Measurements from ENCODE around the gene TSPAN12.

Gene TSPAN12

GRCh38 chr7:120859459-120859858 lies 1.5 kb upstream of the TSPAN12 start:
- TF ChIP-seq GATA3 (IDR thresholded peaks at IDR 0.05; ENCODE audit: low read depth, low read length) = no peak
- no peak for TF ChIP-seq GATA2 (IDR thresholded peaks at IDR 0.05; ENCODE audit: low read depth, low read length)

GRCh38 chr7:120856621-120857352 lies 1.2 kb downstream of the TSPAN12 start:
- TF ChIP-seq GATA3 (IDR thresholded peaks at IDR 0.05; ENCODE audit: low read depth, low read length) (no peak), GATA2 (IDR thresholded peaks at IDR 0.05; ENCODE audit: low read depth, low read length) (no peak)

- TF ChIP-seq GATA2 (IDR thresholded peaks at IDR 0.05; ENCODE audit: low read depth, low read length) = no peak
- TF ChIP-seq GATA3 (IDR thresholded peaks at IDR 0.05; ENCODE audit: low read depth, low read length) = no peak
These were observed 1.7 kb downstream of the TSPAN12 start for GRCh38 chr7:120856198-120856597.

- no peak for TF ChIP-seq GATA3 (IDR thresholded peaks at IDR 0.05; ENCODE audit: low read depth, low read length)
- TF ChIP-seq GATA2 (IDR thresholded peaks at IDR 0.05; ENCODE audit: low read depth, low read length) = no peak
These were observed 5.2 kb downstream of the TSPAN12 start for GRCh38 chr7:120852700-120853099.

GRCh38 chr7:120843109-120843508 lies 14.8 kb downstream of the TSPAN12 start:
- no peak for TF ChIP-seq GATA2 (IDR thresholded peaks at IDR 0.05; ENCODE audit: low read depth, low read length)
- TF ChIP-seq GATA3 (IDR thresholded peaks at IDR 0.05; ENCODE audit: low read depth, low read length) = no peak

GRCh38 chr7:120842121-120842621 lies 15.8 kb downstream of the TSPAN12 start:
- TF ChIP-seq GATA3 (IDR thresholded peaks at IDR 0.05; ENCODE audit: low read depth, low read length) (no peak), GATA2 (IDR thresholded peaks at IDR 0.05; ENCODE audit: low read depth, low read length) (no peak)

- no peak for TF ChIP-seq GATA3 (IDR thresholded peaks at IDR 0.05; ENCODE audit: low read depth, low read length)
- no peak for TF ChIP-seq GATA2 (IDR thresholded peaks at IDR 0.05; ENCODE audit: low read depth, low read length)
These were observed 16.3 kb downstream of the TSPAN12 start for GRCh38 chr7:120841608-120842007.

GRCh38 chr7:120838281-120838682 lies 19.7 kb downstream of the TSPAN12 start:
- TF ChIP-seq GATA3 (IDR thresholded peaks at IDR 0.05; ENCODE audit: low read depth, low read length) (no peak), GATA2 (IDR thresholded peaks at IDR 0.05; ENCODE audit: low read depth, low read length) (no peak)

- TF ChIP-seq GATA2 (IDR thresholded peaks at IDR 0.05; ENCODE audit: low read depth, low read length) (no peak), GATA3 (IDR thresholded peaks at IDR 0.05; ENCODE audit: low read depth, low read length) (no peak)
These were observed 20.3 kb downstream of the TSPAN12 start for GRCh38 chr7:120837599-120837998.

- TF ChIP-seq GATA2 (IDR thresholded peaks at IDR 0.05; ENCODE audit: low read depth, low read length) (no peak), GATA3 (IDR thresholded peaks at IDR 0.05; ENCODE audit: low read depth, low read length) (no peak)
These were observed 21.3 kb downstream of the TSPAN12 start for GRCh38 chr7:120836556-120837115.

- no peak for TF ChIP-seq GATA3 (IDR thresholded peaks at IDR 0.05; ENCODE audit: low read depth, low read length)
- TF ChIP-seq GATA2 (IDR thresholded peaks at IDR 0.05; ENCODE audit: low read depth, low read length) = no peak
These were observed 23.2 kb downstream of the TSPAN12 start for GRCh38 chr7:120834726-120835125.

- no peak for TF ChIP-seq GATA3 (IDR thresholded peaks at IDR 0.05; ENCODE audit: low read depth, low read length)
- TF ChIP-seq GATA2 (IDR thresholded peaks at IDR 0.05; ENCODE audit: low read depth, low read length) = no peak
These were observed 24.4 kb downstream of the TSPAN12 start for GRCh38 chr7:120833546-120833945.

GRCh38 chr7:120832803-120833202 lies 25.1 kb downstream of the TSPAN12 start:
- TF ChIP-seq GATA2 (IDR thresholded peaks at IDR 0.05; ENCODE audit: low read depth, low read length) = no peak
- no peak for TF ChIP-seq GATA3 (IDR thresholded peaks at IDR 0.05; ENCODE audit: low read depth, low read length)

GRCh38 chr7:120831260-120831659 lies 26.7 kb downstream of the TSPAN12 start:
- TF ChIP-seq GATA2 (IDR thresholded peaks at IDR 0.05; ENCODE audit: low read depth, low read length) (no peak), GATA3 (IDR thresholded peaks at IDR 0.05; ENCODE audit: low read depth, low read length) (no peak)

- TF ChIP-seq GATA2 (IDR thresholded peaks at IDR 0.05; ENCODE audit: low read depth, low read length) = no peak
- TF ChIP-seq GATA3 (IDR thresholded peaks at IDR 0.05; ENCODE audit: low read depth, low read length) = no peak
These were observed 28.5 kb downstream of the TSPAN12 start for GRCh38 chr7:120829487-120829886.
